NCI-H1436 treated with DMSO at 0.1 percent for 48 hours (cell line): ENCODE measurements around the gene MRPL43.
A peak's percentile ranks its signal among the peaks of the same experiment; 100 is the strongest.

Experiments used
- DNase-seq: peaks from one replicate; lab custom pipeline; 2025; lab: John Stamatoyannopoulos, UW

The MRPL43 gene

GRCh38 chr10:101002456-101002855, 15.2 kb upstream of the MRPL43 start:
- no peak for DNase-seq

- DNase-seq, result no peak
These were observed 14.3 kb upstream of the MRPL43 start for GRCh38 chr10:101001659-101002035.

- DNase-seq, result no peak
These were observed 13.8 kb upstream of the MRPL43 start for GRCh38 chr10:101000915-101001658.

GRCh38 chr10:101000127-101000914, 13.0 kb upstream of the MRPL43 start:
- DNase-seq, result no peak

GRCh38 chr10:100999742-101000126, 12.4 kb upstream of the MRPL43 start, which contains the start of gene LZTS2:
Gene LZTS2, plus strand, starts transcription at chr10:100999808. Its CDS starts 2,731 bp downstream, at chr10:101002539.
- DNase-seq, result no peak

- DNase-seq, result no peak
These were observed 11.9 kb upstream of the MRPL43 start for GRCh38 chr10:100998991-100999741.

GRCh38 chr10:100998183-100998990, 11.1 kb upstream of the MRPL43 start:
- DNase-seq, result peak; percentile 54

- no peak for DNase-seq
These were observed 10.3 kb upstream of the MRPL43 start for GRCh38 chr10:100997360-100998182.

GRCh38 chr10:100996678-100997359, 9.5 kb upstream of the MRPL43 start:
- DNase-seq, result no peak

GRCh38 chr10:100995181-100995580, 7.9 kb upstream of the MRPL43 start:
- no peak for DNase-seq

GRCh38 chr10:100993986-100994708, 6.8 kb upstream of the MRPL43 start:
- DNase-seq, result no peak

- DNase-seq, result no peak
These were observed 1.8 kb upstream of the MRPL43 start for GRCh38 chr10:100989088-100989487.

- DNase-seq, result no peak
These were observed 869 bp upstream of the MRPL43 start for GRCh38 chr10:100988166-100988565.

GRCh38 chr10:100987685-100988049, 370 bp upstream of the MRPL43 start:
- no peak for DNase-seq

GRCh38 chr10:100986623-100986951, 710 bp downstream of the MRPL43 start:
- no peak for DNase-seq

- DNase-seq, result no peak
These were observed 2.0 kb downstream of the MRPL43 start for GRCh38 chr10:100985336-100985735.

- DNase-seq, result no peak
These were observed 2.6 kb downstream of the MRPL43 start for GRCh38 chr10:100984672-100985177.

GRCh38 chr10:100983868-100984671, 3.2 kb downstream of the MRPL43 start:
- no peak for DNase-seq
